Measurements from ENCODE around the gene IRX6. TPM values are rescaled to one million over a fixed set of nuclear protein-coding genes. Genes with fewer than 3 reads are reported as not detected.

IRX6 gene
- total RNA-seq, 1 donor from 2014 or later: 0.18 TPM

GRCh38 chr16:55331648-55332185 is 7.7 kb downstream of the IRX6 start:
- intact Hi-C loops (cut with micrococcal nuclease): loop anchor here (10.0 kb wide), 1 partner anchor 407 kb away; no protein-coding TSS in a partner anchor
- POLR2A ChIA-PET: no interaction called here
- Mint-ChIP-seq H3K4me3 (peak overlapping the region; percentile 73), H3K27me3 (peaks cover 37% of the 10 kb centered on the region), H3K4me1 (peaks cover 62% of the 10 kb centered on the region), H3K9me3 (no peaks in the 10 kb centered on the region), H3K27ac (no peak overlapping the region), H3K36me3 (ENCODE audit: low read depth) (no peaks in the 10 kb centered on the region)
- no peak for TF ChIP-seq CTCF (IDR thresholded peaks at IDR 0.05)
- CTCF ChIA-PET: interaction anchor here (0.8 kb wide), 1 partner anchor 15 kb away, joined by 3 read pairs; no protein-coding TSS in a partner anchor
- no peak for ATAC-seq (ENCODE audit: low read depth)
- no peak for DNase-seq

- DNase-seq (no peak), ATAC-seq (ENCODE audit: low read depth) (peak; percentile 79)
- H3K9me3 Mint-ChIP-seq: no peaks in the 10 kb centered on the region
- no peak overlapping the region for H3K27ac Mint-ChIP-seq
- H3K27me3 Mint-ChIP-seq: peaks cover 21% of the 10 kb centered on the region
- no peaks in the 10 kb centered on the region for H3K36me3 Mint-ChIP-seq (ENCODE audit: low read depth)
- TF ChIP-seq CTCF (IDR thresholded peaks at IDR 0.05): no peak
- no peak overlapping the region for H3K4me3 Mint-ChIP-seq
- intact Hi-C loops (cut with micrococcal nuclease): loop anchor here (10.0 kb wide), 1 partner anchor 409 kb away; no protein-coding TSS in a partner anchor
- POLR2A ChIA-PET: no interaction called here
- CTCF ChIA-PET: no interaction called here
- peaks cover 63% of the 10 kb centered on the region for H3K4me1 Mint-ChIP-seq
Measured at GRCh38 chr16:55333684-55334083, 9.7 kb downstream of the IRX6 start.

- Mint-ChIP-seq H3K4me3 (no peak overlapping the region), H3K27ac (no peak overlapping the region), H3K4me1 (peaks cover 50% of the 10 kb centered on the region), H3K9me3 (no peaks in the 10 kb centered on the region), H3K36me3 (ENCODE audit: low read depth) (no peaks in the 10 kb centered on the region), H3K27me3 (no peaks in the 10 kb centered on the region)
- intact Hi-C loops (cut with micrococcal nuclease): loop anchor here (10.0 kb wide), 1 partner anchor 414 kb away; no protein-coding TSS in a partner anchor
- no peak for TF ChIP-seq CTCF (IDR thresholded peaks at IDR 0.05)
- ChIA-PET CTCF (no interaction called here), POLR2A (no interaction called here)
- DNase-seq (no peak), ATAC-seq (ENCODE audit: low read depth) (no peak)
Measured at GRCh38 chr16:55338646-55339045, 14.6 kb downstream of the IRX6 start.

- no peak overlapping the region for H3K27ac Mint-ChIP-seq
- CTCF ChIA-PET: no interaction called here
- intact Hi-C loops (cut with micrococcal nuclease): no loop called here
Measured at GRCh38 chr16:55340445-55340844, 16.4 kb downstream of the IRX6 start.

GRCh38 chr16:55341681-55342080 is 17.7 kb downstream of the IRX6 start:
- intact Hi-C loops (cut with micrococcal nuclease): no loop called here
- CTCF ChIA-PET: no interaction called here
- Mint-ChIP-seq H3K27ac (no peak overlapping the region), H3K27me3 (no peaks in the 10 kb centered on the region), H3K4me3 (no peak overlapping the region), H3K4me1 (peaks cover 32% of the 10 kb centered on the region), H3K9me3 (no peaks in the 10 kb centered on the region), H3K36me3 (ENCODE audit: low read depth) (no peaks in the 10 kb centered on the region)
- DNase-seq (no peak), ATAC-seq (ENCODE audit: low read depth) (no peak)
- POLR2A ChIA-PET: no interaction called here
- no peak for TF ChIP-seq CTCF (IDR thresholded peaks at IDR 0.05)

More at GRCh38 chr16:55340445-55340844, 16.4 kb downstream of the IRX6 start:
- H3K27me3 Mint-ChIP-seq: no peaks in the 10 kb centered on the region
- ATAC-seq (ENCODE audit: low read depth) (no peak), DNase-seq (no peak)
- peaks cover 34% of the 10 kb centered on the region for H3K4me1 Mint-ChIP-seq
- no peak for TF ChIP-seq CTCF (IDR thresholded peaks at IDR 0.05)
- no peaks in the 10 kb centered on the region for H3K9me3 Mint-ChIP-seq
- no peaks in the 10 kb centered on the region for H3K36me3 Mint-ChIP-seq (ENCODE audit: low read depth)
- no peak overlapping the region for H3K4me3 Mint-ChIP-seq
- POLR2A ChIA-PET: no interaction called here

Data from activated B cell treated with CpG ODN at 0.5 μM for 24 hours (primary cell).